Activated CD4-positive, CD25-positive, alpha-beta regulatory T cell (primary cell): ENCODE data around the gene RB1.
A peak's percentile ranks its signal among the peaks of the same experiment; 100 is the strongest.
"Not testable (repeated sequence)": the region's sequence is repeated elsewhere in the genome, so short reads cannot be mapped to it uniquely, and the experiment has no call there.

ENCODE experiments used
- DNase-seq, 4 experiments: peaks; one replicate each; lab custom pipeline; 2025; lab: John Stamatoyannopoulos, UW

Gene RB1

DNA sequence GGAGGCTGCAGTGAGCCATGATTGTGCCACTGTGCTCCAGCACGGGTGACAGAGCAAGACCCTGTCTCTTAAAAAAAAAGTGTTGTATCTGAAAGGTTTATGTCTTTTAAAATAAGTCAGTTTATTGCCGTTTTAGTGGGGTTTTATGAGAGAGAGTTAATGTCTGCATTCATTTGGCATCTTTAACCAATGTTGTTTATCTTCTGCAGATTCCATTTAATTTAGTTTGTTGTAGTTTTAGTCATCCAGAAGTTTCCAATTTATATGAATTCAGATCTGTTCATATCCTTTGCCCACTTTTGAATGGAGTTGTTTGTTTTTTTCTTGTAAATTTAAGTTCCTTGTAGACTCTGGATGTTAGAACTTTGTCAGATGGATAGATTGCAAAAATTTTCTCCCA, 146.1 kb downstream of the RB1 start:
- DNase-seq: no peak

DNA sequence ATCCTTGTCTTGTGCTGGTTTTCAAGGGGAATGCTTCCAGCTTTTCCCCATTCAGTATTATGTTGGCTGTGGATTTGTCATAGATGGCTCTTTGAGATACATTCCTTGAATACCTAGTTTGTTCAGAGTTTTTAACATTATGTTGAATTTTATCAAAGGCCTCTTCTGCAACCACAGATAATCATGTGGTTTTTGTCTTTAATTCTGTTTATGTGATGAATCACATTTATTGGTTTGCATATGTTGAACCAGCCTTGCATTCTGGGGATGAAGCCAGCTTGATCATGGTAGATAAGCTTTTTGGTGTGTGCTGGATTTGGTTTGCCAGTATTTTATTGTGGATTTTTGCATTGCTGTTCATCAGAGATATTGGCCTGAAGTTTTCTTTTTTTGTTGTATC, 147.6 kb downstream of the RB1 start:
- DNase-seq: not testable (repeated sequence)

DNA sequence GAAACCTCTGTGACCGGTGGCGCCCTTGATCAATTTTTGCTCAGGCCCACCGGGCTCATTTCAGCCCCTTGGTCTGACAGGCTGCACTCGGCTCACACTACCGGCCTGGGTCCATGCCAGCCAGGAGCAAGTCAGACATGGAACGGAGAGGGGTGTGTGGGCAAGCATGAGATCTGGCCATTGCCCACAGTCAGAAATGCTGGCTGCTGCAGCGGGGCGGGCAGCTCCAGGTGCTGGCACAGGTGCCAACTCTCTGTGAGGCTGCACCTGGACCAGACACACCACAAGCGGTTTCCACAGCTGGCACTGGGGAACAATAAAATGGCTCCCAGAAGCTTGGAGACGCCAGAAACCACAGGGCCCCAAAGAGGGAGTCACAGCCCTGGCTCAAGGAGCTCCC, 153.0 kb downstream of the RB1 start:
- no peak for DNase-seq

DNA sequence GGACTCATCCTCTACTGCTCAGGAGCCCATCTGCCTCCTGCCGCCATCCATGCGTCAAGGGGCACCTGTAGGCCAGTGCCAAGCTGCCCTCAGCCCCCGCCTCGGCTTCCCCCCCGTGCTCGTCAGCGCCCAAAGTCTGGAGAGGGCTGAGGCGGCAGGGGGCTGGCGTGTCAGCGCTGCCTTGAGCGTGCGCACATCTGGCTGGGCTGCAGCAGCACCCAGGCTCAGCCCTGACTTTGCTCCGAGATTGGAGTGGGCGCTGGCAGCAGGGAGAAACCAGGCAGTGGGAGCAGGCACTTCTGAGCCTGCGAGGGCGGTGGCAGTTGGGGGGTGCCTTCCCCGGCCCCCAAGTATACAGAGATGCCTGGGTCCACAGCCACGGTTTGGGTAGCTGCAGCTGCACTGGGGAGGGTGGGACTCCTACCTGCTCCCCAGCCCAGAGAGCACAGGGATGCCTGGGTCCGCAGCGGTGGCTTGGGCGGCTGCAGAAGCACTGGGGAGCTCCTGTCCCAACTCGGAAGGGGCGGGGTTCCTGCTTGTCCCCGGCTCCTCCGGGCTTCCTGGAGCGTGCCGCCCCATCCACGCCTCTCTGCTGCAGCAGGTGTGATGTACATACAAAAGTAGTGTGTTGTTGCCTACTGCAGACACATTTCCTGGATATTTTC, 154.2 kb downstream of the RB1 start:
- no peak for DNase-seq

DNA sequence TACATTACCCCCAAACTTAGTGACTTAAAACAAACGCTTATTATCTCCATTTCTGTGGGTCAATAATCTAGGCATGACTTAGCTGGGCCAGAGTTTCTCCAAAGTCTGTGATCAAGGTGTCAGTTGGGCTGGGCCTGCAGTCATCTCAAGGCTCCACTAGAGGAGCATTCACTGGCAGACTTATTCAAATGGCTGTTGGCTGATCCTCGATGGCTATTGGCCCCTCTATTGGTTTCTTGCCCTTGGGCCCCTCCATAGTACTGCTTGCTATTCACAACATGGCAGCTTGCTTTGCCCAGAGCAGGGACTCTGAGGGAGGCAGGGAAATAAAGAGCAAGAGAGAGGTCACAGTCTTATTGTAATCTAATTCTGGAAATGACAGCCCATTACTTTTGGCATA, 171.7 kb downstream of the RB1 start:
- no peak for DNase-seq

DNA sequence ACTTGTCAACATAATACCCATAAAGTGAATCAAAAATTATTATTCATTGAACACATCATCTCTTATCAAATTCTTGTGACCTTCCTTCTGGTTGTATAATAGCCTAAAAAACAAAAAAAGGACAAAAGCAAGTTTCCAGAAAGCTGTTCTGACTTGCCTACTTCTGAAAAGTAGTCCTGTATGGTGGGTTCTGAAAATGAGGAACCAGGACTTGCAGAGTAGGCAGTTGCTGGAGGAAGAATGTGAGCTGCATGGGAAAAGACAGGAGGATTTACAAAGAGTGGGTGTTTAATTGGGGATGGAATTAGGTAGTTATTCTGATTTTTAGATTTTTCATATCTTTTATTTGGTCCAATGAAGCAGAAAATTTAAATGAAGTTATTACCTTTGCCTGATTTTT, 172.7 kb downstream of the RB1 start:
- no peak for DNase-seq

DNA sequence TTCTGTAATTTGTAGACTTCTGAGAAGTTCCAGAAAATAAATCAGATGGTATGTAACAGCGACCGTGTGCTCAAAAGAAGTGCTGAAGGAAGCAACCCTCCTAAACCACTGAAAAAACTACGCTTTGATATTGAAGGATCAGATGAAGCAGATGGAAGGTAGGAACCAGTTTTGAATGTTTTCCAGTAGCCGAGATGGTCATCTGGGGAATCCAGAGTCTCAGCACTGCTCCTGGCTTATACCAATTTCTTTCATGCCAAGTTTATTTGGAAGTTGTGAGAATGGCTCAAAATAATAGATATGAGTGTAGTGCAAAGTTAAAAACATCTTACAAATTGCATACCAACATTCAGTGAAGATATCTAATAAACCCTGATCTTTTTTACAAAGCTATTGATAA, 173.1 kb downstream of the RB1 start:
- DNase-seq: no peak

DNA sequence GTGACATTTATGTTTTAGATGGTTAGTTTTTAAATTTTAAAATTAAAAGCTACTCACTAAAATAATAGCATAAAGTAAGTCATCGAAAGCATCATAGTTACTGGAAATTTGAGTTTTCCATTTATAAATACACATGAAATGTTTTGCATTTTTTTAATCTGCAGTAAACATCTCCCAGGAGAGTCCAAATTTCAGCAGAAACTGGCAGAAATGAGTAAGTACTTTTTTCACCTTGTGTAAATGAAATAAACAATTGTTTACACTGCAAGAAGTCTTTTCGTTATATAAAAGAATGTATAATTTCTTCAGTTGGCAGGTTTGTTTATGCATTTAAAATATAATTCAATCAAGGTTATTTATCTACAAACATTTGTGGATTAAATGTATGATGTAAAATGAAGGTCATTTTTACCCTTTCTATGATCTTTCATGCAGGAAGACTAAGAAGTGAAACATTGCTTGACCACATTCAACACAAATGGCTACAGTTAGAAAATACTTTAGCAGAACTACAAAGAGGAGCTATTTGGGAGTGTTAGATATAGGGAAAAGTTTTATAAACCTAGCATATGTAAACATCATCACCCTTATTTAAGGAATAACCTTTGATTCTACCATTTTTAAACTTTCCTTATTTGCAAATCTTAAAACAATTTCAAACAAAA, 173.8 kb downstream of the RB1 start:
- DNase-seq: no peak

DNA sequence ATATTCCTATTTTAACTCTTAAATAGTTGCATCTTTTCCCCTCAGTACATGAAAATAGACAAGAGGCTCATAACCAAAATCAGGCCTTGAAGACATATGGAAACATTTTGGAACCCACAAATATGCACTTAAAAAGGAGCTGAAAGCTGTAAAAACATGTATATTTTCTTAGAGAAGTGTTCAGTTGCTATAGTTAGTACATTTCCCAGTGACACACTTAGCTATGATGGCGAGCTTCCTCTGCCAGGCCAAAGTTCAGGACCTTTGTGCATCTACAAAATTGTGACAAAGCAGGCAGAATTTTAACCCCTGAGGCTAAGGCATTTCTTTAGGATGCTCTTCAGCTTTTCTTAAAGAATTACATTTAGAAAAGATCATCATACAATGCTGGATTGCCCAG, 174.8 kb downstream of the RB1 start:
- no peak for DNase-seq

DNA sequence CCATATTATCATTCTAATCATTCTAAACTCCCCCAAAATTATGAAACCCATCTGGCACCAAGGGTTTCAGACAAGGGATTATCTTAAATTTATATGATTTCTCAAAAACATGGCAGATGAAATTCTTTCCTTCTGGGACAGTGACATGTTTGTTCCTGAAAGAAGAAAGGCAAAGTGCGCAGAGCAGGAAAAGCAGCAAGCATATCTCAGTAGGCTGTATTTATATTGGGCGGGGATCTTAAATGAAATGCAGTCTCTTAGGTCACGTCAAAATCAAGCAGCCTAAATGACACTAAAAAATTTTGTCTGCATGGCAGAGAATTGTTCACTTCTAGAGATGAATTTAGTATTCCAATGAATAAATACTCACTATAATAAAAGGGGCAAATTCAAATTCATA, 180.0 kb downstream of the RB1 start:
- no peak for DNase-seq

DNA sequence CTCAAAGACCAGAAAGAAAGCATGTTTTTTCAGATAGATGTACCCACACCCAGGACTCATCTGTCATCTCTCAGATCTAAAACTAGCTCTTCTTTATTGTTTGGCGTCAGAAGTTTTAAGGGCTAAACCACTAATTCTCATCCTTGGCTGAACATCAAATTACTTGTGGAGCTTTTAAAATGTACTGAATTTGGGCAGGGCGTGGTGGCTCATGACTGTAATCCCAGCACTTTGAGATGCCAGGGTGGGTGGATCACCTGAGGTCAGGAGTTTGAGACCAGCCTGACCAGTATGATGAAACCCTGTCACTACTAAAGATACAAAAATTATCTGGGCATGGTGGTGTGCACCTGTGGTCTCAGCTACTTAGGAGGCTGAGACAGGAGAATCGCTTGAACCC, 181.9 kb downstream of the RB1 start:
- no peak for DNase-seq

DNA sequence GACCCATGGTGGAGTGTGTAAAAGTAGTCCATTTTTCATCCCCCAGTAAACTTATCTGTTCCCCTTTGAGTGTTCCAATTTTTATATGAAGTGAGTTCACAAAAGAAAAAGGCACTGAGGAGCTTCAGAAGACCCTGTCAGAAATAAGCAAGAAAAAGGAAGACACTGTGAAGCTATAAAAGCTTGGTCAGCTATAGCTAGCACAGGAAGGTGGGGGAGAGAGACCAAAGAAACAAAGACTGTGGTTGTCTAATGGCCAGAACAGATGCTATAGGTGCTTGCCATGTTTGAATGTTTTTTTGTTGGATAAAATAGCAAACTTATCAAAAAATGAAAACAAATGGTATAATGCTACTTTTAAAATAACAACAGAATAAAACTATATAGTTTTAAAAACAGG, 182.8 kb downstream of the RB1 start:
- DNase-seq: no peak

DNA sequence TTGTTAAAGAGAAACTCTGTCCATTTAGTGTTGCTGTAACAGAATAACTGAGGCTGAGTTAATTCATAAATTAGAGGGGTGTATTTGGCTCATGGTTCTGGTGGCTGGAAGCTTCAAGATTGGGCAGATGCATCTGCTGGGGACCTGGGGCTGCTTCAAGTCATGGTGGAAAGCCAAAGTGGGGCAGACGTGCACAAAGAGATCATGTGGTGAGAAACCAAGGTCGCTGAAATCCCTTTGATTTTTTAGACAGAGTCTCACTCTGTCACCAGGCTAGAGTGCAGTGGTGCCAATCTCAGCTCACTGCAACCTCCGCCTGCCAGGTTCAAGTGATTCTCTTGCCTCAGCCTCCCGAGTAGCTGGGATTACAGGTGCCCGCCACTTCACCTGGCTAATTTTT, 183.3 kb downstream of the RB1 start:
- DNase-seq: no peak

DNA sequence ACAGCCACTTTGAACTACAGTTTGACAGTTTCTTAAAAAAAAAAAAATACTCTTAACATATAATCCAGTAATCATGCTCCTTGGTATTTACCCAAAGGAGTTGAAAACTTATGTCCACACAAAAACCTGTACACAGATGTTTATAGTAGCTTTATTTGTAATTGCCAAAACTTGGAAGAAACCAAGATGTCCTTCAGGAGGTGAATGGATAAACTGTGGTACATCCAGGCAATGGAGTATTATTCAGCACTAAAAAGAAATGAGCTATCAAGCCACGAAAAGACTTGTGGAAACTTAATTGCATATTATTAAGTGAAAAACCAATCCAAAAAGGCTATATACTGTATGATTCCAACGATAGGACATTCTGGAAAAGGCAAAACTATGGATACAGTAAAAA, 184.4 kb downstream of the RB1 start:
- no peak for DNase-seq

DNA sequence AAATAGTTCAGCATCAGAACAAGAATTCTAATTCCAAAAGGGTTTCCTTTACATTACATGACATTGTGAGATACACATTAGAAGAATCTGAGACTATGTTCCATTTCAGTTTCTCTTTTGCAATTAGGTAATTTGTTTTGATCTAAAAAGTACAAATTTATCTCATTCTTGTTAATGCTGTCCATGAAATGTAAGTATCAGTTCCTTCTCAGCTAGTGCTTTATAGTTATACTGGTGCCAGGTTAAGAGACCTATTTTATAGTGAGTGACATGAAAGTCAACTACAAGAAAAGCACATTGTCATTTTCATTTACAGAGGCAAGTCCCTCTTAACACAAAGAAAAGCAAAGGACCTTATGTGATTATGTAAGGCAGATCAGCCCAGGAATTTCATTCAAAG, 185.4 kb downstream of the RB1 start:
- no peak for DNase-seq

DNA sequence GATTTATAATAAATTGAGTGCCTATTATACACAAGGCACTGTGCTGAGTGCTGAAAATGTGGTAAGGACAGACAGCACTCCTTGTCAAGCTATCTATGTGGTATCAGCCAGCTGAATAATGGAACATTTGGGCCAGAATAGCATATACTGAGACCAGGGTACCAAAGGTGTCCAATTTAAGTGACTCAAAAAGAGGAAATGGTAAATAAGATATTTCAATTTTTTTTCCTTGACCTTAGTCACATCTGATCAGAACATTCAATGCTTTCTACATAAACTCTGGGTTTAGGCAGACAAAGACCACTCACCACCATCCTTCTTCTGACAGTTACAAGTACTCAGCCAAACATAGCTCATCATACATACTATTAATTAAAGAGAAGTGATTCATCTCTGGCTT, 186.1 kb downstream of the RB1 start:
- no peak for DNase-seq

DNA sequence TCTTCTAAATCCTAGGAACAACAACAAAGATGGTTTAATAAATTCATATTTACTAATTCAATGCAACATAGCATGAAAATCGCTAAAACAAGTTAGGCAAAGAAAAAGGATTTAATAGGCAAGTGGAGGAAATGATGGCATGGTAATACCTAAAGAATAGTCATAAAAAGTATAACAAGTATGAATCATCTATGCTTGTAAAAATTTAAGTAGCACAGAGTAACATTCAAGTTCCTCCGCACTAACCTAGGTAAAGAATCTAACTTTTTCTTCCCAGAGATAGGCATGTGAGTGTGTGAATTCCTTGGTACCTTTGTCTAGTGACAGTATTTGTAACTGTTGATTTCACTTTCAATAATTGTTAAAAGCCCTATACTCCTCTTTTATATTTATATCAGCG, 186.7 kb downstream of the RB1 start:
- DNase-seq: no peak

DNA sequence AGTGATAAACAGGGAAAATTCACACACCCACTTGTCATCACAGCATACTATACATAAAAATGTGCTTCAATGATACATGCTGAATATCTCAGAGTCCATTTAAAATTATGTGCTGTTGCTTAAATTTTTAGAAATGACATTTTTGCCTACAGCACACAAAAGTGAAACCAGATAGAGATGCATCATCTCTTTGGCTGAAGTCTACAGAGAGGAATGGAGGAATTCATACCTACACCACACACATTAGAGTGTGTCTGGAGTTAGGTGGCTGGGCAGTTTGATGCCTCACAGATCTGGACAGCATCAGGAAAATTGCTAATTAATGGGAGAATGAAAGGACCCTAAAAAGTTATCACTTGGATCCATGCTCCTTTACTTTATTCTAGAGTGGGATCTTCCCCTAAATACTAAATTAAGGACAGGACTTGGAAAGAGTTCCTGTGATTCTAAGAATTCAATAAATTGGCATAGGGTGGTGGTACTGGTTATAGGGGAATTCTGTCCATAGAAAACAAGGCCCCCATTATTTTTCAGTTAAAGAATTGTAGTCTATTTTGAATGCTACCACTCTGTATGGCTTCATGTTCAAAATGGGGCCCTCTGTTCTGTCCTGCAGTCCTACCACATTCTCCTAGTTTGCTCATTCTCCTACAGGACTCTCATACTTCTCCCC, 188.0 kb downstream of the RB1 start:
- DNase-seq: no peak

DNA sequence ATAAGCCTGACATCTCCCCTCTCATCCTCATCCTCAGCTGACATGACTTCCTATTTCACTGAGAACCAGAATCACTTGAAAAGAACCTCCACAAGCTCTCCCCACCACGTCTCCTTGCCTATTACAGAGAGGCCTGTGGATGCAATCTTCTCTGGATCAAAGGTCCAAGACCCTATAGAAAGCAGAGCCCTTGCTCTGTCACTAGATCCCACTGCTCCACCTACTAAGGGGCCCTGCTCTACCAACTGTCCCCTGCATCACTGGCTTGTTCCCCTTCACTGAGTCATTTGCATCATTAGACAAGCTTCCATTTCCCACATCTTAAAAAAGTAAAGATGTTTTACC, 188.5 kb downstream of the RB1 start:
- DNase-seq: no peak

DNA sequence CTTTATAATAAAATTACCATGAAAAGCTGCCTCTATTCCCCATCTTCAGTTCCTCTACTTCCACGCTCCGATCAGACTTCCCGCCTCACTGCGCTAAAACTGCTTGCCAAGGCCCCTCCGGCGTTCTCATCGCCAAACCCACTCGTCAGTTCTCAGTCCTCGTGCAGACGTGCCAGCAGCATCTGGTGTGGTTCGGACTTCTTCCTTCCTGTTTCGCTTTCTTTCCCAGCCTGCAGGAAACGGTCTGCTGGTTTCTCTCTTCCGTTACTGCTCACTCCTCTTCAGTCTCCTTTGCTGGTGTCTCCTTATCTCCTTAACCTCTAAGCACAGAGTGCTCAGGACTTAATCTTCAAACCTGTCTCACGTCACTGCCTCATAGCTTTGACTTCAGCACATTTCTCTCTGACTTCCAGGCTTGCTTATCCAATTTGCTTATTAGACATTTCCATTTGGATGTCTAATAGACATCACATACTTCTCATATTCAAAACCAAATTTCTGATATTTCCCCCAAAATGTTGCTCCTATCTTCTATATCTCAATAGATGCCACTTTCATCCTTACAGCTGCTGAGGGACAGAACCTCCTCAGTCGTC, 189.0 kb downstream of the RB1 start:
- DNase-seq: peak in 3 of 4 experiments; percentile 8 to 41 (median 28)

DNA sequence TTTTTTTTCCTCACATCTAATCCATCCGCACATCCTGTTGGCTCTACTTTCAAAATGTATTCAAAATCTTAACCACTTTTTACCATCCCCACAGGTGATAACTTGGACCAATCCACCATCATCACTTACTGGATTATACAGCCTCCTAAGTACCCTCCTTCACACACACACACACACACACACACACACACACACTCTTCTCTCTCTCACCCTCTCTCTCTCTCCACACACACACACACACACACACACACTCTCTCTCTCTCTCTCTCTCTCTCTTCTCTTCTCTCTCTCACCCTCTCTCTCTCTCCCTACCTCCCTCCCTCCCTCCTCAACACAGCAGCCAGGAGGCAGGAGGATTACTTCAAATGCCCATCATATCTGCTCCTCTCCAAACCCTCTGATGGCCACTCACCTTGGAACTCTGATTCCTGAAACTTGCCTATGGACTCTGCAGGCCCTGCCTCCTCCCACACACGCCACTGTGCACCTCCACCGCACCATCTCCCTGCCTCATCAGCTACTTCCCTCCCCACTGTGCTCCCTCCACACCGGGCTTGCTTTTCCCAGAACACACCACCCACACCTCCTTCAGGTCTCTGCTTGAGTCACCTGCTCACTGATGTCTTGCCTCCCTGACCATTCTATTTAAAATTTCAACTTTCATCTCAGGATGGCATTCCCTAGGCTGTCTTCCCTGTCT, 189.7 kb downstream of the RB1 start:
- no peak for DNase-seq

DNA sequence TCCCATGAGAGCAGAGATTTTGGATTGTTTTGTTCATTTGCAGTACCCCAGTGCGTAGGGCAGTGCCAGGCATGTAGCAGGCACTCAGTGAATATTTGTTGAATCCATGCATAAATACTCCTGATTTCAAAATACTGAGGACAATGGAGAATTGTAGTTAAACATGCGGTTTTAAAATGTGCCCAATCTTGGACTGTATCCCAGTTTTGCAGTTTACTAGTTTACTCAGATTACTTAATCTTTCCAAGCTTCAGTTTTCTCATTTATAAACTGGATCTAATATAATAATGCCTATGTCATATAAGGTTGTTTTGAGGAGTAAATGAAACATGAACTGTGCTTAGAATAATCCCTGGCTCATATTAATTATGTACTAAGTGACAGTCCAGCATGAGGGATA, 190.3 kb downstream of the RB1 start:
- no peak for DNase-seq

DNA sequence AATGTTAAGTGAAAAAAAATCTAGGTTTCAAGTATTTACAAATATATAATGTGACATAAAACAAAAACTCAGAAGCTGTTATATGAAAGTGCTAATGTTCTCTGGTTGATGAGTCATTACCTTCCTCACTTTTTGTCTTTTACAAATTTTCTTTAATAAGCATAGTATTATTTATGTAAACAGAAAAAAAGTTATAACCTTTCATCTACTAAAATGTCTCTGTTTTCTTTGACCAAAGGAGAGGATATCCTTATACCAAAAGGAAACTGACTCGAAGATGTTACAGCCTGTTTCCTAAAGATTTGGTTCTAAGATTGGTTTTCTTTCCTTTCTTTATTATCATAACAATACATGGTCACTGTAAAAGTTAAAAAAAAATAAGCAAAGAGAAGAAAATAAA, 191.3 kb downstream of the RB1 start:
- DNase-seq: no peak
